Activated CD4-positive, CD25-positive, alpha-beta regulatory T cell treated with anti-CD3 and anti-CD28 coated beads, Interleukin-2, amount 50 U/mL, for 72 hours (primary cell): Measurements from ENCODE around the gene LAPTM5.

Experiments used
- DNase-seq: peaks from one replicate; pipeline ENCODE4 v3.0.0; 2021

The LAPTM5 gene

GRCh38 chr1:30726773-30727684 lies 30.5 kb downstream of the LAPTM5 start:
- no peak for DNase-seq

DNA sequence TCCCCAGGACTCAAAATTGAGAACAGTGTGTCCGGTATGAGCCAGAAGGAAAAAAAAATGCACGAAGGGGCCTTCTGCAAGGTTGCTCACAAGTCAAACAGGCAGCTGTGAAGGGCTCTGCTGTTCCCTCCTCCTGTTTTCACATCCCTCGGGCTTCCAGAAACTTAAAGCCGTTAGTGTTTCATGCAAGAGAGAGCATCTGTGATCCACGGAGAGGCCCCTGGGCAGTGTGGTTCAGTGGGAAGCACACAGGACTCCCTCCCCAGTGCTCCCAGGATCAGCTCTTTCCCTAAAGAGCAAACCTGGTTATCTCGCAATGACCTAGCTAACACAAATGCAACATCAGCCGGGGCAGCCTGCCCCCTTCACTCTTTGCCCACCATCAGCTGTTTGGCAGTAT lies 31.3 kb downstream of the LAPTM5 start:
- no peak for DNase-seq

DNA sequence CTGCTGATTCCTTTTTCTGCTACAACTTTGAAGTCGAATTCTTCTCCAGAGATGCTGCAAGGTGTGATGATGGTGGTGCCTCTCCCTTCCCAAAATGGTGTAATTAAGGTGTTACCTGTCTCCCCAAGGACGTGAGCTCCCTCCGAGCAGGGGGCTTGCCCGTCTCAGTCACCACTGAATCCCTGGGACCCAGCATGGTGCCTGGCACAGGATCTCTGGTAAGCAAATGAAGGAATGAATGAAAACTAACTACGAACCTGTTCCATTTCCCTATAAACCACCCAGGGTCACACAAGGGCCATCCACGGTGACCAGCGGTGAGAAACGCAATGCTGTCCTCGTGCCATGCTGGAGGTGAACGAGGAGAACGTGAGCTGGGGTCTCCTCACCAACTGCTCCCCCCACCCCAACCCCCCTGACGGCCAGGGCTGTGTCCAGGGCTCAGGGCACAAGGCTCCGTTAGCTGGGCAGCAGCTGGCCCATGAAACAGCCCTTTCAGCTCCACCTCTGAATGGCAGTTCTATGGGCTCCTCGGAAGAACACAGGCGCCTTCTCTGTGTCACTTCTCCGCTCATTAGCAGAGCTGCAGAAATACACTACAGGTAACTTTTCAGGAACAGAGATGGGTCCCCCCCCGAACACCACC lies 32.0 kb downstream of the LAPTM5 start:
- no peak for DNase-seq

DNA sequence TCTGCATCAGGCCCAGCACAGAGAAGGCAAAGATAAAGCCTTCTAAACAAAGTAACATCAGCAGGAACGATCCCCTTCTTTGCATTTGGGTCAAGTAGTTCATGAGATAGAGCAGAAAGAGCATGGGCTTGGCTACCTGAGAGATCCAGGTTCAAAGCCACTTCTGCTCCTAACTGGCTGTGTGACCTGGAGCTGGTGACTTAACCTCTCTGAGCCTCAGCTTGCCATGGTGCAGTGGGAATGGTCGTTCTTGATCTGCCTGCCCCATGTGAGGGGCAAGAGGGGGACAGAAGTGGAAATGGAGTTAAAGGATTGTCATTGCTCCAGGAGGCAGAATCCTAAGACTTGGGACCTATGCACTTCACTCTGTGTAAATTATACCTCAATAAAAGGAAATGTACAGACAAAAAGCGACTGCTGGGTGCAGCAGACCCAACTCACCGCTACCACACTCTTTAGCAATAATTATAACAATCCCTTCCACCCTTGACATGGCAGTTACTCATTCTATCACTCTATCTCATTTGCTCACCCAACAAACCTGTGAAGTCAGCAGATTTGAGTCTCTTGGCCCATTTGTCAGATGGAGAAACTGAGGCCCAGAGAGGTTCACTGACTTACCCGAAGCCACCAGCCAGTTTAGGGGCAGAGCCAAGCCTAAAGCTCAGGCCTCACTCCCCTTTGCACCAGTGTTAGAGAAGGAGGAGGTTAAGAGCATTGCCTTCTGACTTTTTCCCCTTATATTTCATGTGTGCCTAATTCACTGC lies 32.7 kb downstream of the LAPTM5 start:
- no peak for DNase-seq

DNA sequence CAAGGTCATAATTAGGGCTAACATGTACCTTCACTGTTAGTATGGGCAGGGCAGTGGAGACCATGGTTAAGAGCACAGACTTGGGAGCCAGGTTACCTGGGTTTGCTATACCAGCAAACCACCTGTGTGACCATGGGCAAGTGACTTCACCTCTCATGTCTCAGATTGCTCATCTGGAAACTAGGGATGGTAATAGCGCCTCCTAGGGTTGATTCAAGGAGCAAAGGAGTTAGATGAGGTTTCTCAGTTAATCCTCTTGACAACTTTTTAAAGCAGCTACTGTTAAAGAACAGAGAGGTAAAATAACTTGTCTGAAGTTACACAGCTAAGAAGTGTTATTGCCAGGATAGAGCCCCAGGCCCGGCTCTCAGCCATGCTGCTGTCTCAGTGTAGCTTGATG lies 33.4 kb downstream of the LAPTM5 start:
- no peak for DNase-seq

DNA sequence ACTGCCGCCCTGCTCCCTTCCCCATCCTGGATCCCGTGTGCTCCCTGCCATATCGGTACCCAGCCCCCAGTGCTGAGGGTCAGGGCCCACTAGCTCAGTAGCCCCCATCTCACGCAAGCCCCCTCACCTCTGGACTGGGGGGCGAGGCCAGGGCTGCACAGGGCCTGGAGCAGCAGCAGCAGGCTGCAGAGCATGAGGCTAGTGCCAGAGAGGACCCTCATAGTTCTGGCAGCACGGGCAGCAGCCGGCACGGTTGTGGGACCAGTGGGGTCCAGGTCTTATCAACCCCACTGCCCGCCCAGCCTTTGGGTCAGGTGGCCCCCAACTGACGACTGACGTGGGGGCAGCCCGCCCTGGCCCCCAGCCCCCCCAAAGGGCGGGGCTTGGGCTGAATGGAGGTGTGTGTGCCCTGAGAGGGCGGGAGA lies 34.2 kb downstream of the LAPTM5 start, which contains the start of gene MATN1:
TSS of gene MATN1 (minus strand) at position 255 of the 425 bp plus-strand sequence. CDS start at position 221, 34 bp downstream.
- no peak for DNase-seq

DNA sequence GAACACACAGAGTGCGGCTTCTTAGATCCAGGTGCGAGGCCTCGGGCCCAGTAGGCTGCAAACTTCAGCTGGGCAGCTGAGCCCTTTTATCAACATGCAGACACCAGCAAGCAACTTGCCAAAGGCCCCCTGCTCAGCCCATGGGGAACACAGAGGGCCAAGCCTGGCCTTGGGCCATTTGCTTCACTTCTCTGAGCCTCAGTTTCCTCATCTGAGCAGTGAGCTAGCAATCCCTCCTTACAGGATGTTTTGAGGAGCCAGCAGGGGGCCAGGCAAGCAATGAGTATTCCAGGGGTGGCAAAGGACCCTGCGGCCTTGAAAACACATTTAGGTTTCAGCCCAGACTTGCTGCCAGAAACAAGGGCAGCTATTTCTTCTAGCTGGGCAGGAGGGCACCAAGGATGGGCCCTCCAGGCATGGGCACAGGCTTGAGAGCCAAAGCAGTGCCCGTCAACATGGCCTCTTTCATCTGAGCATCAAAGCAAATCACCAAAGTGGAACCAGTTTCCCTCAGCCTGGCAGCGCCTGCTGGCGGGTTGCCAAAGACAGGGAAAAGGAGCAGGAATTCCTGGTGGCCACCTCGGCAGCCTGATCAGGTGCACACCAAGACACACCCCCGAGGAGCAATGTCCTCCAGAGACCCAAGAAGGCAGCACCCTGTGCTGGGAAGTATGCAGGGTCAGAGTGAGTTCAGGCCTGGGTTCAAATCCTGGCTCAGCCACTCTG lies 35.6 kb downstream of the LAPTM5 start:
- no peak for DNase-seq

GRCh38 chr1:30721341-30721793 lies 36.2 kb downstream of the LAPTM5 start:
- DNase-seq: no peak

DNA sequence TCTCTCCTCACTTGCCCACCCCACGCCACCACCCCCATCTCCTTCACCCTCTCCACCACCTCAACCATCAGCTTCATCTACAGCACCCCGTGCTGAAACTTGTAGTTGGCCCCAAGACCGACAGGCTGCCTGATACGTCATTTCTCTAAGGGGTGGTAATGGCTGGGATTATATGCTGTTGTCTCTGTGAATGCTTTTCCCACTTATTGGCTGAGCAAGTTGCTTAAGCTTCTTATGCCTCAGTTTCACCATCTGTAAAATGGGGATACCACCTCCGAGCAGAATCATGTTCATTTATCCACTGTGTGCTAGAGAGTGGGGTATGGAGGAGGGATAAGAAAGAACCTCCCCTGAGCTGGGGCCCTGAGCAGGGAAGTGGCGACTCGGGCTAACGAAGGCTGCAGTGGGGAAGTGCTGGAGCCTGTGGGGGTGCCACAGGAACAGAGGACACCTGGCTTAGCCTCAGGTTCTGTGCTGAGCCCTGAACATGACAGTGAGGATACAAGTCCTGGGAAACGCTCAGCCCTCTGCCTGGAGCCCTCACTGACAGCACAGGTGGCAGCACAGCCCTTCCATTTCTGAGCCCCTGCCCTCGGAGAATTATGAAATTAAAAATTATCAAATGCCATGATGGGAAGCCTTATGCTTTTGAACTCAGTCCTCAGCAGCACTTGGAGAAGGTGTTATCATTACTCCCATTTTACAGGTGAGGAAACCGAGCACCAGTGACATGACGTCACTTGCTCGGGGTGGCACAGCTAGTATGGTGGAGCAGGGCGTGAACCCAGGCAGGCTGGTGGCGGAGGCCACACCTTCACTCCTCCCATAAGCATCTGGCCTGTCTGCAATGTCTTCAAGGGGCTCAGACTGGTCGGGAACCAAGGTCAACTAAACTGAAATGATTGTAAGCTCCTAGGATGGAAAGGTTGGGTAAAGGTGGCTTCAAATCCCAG lies 37.0 kb downstream of the LAPTM5 start:
- DNase-seq: no peak

DNA sequence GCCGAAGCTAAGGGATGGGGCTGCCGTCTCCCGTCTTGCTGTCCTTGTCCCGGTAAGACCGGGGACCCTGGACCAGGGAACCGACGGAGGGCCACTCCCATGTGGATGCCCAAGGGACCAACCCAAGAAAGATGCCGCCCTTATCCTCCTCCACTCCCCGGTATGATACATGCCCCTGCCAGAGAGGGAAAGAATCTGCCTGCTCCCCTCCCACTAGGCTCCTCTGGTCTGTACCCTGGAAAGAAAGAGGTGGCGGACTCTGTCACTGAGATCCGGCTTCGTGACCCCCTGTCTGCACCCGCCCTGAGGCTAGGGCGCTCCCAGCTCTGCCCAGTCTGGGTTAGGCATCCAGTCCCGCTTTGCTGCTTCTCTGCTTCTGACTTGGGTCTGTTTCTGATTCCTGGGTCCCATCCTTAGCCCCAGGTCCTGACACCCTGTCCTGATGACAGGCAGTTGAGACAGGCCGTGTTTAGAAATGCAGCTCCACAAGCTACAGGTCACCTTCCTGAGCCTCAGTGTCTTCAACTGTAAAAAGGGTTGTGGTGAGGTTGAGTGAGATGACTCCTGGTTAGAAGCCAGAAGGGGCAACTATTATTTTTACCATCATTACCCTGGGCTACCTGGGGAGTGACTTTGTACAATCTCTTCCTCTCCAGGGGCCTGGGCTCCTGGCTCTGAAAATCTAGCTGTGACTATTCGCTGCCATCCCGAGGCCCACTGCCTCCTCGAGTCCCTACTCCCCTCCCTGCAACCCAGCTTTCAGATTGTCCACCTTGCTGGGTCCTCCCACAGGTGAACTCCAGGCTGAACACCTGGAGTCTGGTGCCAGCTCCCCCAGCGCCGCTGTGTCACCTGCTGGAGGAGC lies 37.9 kb downstream of the LAPTM5 start:
- DNase-seq: no peak

DNA sequence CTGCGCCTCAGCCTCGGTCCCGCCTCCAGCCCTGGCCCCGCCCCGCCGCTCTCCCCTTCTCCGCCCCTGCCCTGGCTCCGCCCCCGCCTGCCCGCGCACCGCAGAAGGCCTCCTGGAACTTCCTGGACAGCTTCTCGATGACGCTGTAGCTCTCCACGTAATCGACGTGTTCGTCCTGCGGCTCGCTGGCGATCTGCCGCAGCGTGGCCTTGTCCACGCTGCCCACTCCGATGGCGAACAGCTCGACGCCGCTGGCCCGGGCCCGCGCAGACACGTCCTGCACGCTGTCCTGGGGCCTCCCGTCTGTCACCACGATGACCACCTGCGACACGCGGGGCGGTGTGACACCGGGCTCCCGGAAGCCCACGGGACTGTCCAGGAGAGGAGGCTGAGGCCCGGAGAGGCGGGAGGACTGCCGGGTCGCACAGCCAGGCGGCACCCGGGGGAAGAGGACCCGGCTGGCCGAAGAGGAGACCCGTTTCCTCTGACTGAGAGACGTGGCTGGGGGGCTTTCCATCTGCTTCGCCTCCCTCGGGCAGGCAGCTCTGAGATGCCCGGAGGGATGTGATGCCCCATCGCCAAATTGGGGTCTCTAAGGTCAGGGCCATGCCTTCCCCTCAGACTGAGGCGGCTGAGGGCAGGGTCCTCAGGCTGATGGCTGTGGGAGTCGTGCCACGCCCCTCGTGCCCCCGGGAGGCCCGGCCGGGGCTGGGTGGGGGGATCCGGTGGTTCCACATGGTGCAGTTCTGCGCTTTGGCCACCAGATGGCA lies 38.8 kb downstream of the LAPTM5 start:
- peak; percentile 98 for DNase-seq

DNA sequence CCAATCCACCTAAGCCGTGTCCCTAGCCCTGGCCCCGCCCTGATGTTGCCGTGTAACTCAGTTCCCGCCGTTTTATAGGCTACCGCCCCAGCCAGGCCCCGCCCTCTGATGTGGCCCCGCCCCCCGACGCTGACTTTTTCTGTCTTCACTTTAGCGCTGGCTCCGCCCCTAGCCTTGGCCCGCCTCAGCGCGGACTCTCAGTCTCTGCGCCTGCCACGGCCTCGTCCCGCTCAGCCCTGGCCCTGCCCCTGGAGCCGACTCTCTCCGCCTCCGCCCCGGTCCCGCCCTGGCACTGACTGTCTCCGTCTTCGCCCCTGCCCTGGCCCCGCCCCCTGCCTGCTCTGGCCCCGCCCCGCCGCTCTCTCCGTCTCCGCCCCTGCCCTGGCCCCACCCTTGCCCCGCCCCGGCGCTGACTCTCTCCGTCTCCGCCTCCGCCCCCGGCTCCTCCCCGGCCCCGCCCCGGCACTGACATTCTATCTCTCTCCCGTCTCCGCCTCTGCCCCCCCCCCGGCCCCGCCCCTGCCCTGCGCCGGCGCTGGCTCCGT lies 39.4 kb downstream of the LAPTM5 start:
- peak; percentile 98 for DNase-seq

DNA sequence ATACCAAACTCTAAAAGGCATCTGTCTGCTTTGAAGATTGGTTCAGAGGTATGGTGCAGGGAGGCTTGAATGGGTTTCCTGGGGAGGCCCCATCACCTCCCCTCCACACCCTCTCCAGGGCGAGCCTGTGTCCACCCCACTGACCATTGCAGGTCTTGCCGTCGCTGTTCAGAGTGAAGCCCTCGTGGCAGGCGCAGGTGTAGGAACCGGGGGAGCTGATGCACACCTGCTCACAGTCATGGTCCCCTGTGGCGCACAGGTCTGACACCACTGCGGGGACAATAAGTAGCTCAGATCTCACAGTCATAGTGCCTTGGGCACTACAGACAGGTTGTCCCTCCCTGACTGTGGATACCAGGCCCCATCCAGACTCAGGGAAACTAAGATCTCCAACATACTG lies 40.9 kb downstream of the LAPTM5 start:
- no peak for DNase-seq

GRCh38 chr1:30715886-30716285 lies 41.7 kb downstream of the LAPTM5 start:
- DNase-seq: no peak

- DNase-seq: peak; percentile 59
These were observed 42.4 kb downstream of the LAPTM5 start for GRCh38 chr1:30715216-30715615.

GRCh38 chr1:30714536-30715090 lies 43.0 kb downstream of the LAPTM5 start:
- DNase-seq: no peak

GRCh38 chr1:30714025-30714424 lies 43.5 kb downstream of the LAPTM5 start:
- DNase-seq: no peak

DNA sequence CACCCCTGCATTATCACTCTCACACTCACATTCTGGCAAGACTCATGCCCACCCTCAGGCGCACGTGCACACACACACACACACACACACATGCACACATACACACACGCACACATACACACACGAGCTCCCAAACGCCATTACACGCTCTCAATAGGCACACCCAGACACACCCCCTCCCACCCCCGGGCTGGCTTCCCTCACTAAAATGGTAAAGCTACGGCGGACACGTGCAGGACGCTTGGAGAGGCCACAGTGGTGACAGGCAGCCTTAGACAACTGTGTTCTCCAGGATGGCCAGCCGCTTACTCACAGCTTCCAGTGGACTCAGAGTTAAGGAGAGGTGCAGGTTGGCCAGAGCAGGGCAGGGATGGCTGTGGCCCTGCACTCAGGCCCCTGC lies 44.3 kb downstream of the LAPTM5 start:
- no peak for DNase-seq

- no peak for DNase-seq
These were observed 45.0 kb downstream of the LAPTM5 start for GRCh38 chr1:30712583-30712982.
